Fibroblast of peridontal ligament (primary cell): ENCODE data around the gene NT5DC3.

Source experiments
- DNase-seq: peaks from one replicate; pipeline ENCODE4 v3.0.0-alpha.2; 2010; ENCODE audit errors: extremely low read depth

The NT5DC3 gene

DNA sequence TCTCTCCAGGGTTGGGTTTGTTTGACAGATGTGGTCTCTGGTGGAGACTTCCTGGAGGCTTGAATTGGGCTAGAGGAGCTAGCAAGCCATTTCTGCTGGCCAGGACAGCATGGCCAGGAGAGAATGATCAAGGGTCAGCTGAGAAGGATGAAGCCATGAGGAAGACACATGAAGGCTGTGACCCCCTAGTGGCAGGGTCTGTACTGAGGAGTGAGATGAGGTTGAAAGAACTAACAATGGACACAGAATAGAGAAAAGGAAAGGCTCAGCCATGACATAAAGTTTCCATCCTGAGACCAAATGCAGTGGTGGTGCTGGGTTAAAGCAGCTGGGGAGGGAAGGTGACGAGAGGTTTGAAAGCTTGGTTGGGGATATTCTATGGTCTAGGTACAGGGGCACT lies 89.9 kb downstream of the NT5DC3 start:
- no peak for DNase-seq

DNA sequence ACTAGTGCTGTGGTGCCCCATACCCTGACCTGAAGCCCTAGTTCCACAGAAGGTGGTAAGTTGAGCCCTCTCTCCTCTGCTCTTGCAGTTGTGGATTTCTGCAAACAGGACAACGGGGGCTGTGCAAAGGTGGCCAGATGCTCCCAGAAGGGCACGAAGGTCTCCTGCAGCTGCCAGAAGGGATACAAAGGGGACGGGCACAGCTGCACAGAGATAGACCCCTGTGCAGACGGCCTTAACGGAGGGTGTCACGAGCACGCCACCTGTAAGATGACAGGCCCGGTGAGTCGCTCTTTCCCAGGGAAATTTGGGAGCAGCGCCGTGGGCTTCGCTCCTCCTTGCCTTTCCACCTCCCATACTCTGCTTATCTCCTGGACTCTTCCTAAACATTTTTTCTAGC lies 92.2 kb downstream of the NT5DC3 start:
- no peak for DNase-seq

DNA sequence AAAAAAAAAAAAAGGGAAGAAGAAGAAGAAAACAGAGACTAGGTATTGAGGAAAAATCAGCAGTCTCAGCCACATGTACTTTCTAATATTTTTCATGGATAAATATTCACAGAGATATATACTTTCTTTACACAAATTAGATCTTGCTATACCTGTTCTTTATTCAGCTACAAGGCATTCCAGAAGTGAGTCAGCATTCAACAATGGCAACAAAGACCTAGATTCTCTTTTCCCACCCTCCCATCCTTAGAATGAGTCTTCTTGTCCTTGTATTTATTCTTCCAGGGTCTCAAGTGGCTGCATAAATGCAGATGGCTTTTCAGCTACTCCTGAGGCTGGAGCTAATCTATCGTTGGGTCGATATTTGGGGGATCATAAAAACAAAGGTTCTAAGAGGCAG lies 93.0 kb downstream of the NT5DC3 start:
- no peak for DNase-seq

DNA sequence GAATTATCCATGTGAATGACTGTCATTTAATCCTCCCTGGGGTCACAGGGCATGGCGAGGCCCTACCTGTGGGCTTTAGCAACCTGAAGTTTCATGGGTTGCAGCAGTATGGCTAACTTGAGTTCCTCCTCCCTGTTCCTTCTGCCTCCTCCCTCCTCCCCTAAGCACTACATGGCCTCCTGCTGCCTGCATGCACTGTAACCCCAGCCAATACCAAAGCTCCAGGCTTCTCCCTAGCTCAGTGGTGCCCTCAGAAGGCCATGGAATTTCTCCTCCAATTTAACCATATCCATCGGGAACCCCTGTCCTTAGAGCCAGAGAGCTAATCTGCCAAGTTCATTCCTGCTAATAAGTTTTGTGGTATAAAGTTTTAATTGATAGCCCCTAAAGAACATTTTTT lies 95.1 kb downstream of the NT5DC3 start:
- no peak for DNase-seq

DNA sequence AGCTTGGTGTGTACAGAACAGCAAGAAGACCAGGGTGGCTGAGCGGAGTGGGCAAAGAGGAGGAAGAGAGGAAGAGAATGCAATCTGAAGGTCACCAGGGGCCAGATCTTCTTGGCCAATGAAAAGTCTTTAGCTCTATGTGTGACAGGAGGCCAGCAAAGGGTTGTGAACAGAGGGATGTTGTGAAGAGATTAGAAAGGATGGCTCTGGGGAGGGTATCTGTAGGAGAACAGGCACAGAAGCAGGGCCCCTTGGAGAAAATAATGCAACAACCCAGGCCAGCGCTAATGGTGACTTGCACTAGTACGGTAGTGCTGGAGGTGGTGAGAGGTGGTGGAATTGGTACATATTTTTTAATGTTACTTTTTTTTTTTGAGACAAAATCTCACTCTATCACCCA lies 97.2 kb downstream of the NT5DC3 start:
- DNase-seq: no peak

DNA sequence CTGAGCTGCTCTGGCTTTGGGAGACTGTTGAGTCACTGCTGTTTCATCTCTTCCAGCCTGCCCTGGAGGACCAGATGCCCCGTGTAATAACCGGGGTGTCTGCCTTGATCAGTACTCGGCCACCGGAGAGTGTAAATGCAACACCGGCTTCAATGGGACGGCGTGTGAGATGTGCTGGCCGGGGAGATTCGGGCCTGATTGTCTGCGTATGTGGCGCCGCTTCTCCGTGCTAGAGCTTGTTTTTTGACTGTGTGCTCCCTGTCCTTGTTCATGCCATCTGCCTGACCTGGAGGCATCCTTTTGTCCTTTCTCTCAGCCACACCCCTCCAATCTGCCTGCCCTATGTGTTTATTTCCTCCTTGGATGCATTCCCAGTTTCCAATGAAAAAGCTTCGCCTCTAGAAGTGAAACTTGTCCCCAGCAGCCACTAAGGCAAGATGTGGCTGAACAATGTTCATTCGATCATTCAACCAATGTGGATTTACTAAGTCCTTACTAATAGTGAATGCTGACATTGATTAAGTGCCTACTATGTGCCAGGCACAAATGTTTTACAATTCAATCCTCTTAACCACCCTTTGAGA lies 98.6 kb downstream of the NT5DC3 start:
- peak; percentile 13 for DNase-seq

DNA sequence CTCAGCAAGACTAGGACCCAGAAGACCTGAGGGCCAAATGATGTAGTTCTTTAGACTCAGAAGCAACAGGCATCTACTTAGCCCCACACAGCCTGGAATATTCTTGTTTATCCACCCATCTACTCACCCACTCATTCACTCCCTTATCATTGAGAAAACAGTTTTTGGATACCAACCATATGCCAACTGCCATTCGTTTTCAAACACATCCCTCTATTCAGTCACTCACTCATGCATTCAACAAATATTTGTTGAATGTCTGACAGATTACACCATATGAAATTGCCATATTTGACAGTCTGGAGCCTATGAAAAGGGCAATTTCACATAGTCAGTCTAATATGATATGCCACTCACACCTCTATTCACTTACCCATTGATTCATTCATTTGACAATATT lies 103.2 kb downstream of the NT5DC3 start:
- DNase-seq: no peak

DNA sequence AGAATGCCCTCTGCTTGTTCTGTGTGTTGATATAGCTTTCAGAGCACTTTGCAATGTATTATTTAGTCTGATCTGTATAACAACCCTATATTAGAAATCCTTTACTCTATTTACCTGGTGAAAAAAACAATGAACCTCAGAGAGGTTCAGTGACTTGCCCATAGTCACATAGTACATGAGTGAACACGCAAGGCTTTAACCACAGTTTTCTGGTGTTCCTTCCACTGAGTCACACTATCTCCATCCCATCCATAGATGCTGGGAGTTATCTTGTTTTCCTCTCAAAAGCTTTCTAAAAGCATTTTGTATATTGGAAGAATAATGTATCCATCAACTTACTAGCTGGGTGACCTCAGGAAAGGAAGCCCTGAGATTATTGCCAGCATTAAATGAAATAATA lies 104.5 kb downstream of the NT5DC3 start:
- no peak for DNase-seq

DNA sequence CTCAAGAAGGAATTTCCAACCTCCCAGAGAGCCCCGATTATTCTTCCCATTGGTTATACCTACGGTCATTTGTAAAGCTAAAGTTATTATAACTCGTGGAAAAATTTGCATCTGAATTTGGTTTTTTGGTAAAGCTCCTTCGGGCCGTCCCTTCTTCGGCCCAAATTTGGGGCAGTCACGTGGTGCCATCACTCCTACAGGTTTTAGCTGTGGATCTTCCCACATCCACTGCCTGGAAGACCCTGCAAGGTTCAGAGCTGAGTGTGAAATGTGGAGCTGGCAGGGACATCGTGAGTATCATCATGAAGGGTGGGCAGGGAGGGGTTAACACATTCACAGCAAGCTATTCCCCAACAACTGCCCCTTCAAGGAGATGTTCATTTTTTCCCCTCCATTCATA lies 105.7 kb downstream of the NT5DC3 start:
- no peak for DNase-seq

DNA sequence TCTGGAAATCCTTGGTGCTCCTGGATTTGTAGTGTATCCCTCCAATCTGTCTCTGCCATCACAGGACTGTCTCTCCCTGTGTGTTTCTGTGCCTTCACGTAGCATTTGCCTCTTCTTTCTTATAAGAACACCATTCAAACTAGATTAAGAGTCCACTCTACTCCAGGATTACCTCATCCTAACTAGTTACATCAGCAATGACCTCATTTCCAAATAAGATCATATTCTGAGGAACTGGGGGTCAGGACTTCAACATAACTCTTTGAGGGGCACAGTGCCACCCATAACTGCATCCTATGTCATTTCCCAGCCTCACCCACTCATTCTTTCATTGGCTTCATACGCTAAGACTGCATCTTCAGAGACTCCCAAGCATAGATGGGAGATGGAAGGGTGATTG lies 106.2 kb downstream of the NT5DC3 start:
- no peak for DNase-seq

DNA sequence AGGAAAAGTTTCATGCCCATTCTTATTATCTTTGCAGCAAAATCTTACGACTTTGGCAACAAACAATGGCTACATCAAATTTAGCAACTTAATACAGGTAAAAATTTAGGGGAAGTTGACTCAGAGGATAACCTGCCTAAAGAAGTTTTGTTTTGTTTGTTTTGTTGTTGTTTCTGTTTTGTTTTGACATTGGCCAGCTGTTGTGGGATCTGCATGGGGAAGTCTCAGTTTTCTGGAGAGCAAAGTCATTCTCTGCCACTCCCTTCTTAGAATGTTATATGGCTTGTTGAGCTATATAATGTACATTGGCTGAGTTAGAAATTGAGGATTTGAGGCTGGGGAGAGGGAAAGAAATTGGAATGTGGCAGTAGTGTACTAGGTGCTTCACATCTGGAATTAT lies 109.5 kb downstream of the NT5DC3 start:
- DNase-seq: no peak

DNA sequence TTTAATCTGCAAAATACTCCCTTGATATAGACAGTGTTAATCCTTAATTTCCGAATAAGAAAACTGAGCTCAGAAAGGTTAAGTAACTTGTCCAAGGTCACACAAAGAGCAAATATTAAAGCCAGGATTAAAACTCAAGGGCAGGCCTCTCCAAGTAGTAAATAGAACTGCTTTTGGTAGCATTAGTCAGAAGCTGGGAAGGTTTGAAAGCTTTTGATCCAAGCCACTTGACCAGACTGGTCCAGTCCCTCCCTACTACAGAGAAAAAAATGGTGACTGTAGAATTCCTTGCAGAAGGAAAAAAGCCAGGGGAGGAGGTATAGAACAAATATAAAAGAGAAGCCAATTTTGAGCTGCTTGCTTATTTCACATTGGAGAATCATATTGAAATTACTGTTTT lies 111.5 kb downstream of the NT5DC3 start:
- no peak for DNase-seq

DNA sequence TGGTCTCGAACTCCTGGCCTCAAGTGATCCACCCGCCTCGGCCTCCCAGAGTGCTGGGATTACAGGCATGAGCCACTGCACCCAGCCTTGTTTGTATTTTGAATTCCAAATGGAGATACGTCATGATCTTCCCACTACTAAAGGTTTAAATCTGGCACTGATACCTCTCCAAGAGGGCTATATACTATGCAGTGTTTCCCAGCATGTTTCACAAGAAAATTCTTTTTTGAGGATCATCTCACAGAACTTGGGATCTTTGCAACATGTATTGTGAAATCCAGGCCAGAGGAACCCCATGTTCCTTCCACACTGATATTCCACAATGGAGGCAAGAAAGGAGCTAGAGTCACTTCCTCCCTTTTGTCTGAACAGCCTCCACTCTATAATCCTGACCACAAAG lies 112.7 kb downstream of the NT5DC3 start:
- peak; percentile 40 for DNase-seq

DNA sequence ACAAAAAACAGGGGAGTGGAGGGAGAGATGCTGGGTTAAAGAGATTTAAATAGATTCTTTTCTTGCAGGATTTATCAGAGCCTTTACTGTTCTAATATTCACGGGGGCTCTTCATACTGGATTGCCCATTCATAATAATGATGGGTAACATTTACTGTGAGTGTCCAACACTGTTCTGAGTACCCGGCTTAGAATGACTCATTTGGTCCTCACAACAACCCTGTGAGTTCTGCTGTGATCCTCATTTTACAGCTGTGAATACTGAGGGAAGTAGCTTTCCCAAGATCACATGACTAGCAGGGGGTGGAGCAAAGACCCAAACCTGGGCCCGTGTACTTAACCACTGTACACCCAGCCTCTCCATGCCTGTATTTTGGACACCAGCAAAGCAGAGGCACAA lies 113.4 kb downstream of the NT5DC3 start:
- no peak for DNase-seq

DNA sequence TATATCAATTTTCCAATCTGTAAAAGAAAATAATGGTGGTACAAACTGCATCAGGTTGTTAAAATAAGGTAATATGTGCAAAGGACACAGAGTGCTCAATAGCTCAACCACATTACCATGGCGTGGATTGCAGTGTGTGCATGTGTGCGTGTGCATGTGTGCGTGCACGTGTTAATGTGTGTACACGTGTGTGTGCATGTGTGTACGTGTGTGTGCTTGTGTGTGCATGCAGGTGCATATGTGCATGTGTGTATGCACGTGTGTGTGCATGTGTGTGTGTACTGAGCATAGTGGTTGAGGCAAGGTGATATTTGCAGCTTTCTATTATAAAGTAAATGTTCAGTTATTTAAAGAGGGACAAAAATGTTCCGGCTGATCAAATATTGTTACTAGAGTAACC lies 115.6 kb downstream of the NT5DC3 start:
- DNase-seq: no peak
